Measurements from ENCODE around the gene CLPTM1.
"Not testable (repeated sequence)": the region's sequence is repeated elsewhere in the genome, so short reads cannot be mapped to it uniquely, and the experiment has no call there.

Gene CLPTM1

GRCh38 chr19:44954649-44955504, at the start of gene CLPTM1:
CLPTM1 (plus strand) TSS chr19:44955380; CDS start chr19:44955396, 16 bp downstream.
- peak; percentile 92 for DNase-seq

DNA sequence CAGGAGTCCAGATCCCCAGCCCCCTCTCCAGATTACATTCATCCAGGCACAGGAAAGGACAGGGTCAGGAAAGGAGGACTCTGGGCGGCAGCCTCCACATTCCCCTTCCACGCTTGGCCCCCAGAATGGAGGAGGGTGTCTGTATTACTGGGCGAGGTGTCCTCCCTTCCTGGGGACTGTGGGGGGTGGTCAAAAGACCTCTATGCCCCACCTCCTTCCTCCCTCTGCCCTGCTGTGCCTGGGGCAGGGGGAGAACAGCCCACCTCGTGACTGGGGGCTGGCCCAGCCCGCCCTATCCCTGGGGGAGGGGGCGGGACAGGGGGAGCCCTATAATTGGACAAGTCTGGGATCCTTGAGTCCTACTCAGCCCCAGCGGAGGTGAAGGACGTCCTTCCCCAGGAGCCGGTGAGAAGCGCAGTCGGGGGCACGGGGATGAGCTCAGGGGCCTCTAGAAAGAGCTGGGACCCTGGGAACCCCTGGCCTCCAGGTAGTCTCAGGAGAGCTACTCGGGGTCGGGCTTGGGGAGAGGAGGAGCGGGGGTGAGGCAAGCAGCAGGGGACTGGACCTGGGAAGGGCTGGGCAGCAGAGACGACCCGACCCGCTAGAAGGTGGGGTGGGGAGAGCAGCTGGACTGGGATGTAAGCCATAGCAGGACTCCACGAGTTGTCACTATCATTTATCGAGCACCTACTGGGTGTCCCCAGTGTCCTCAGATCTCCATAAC, 49.6 kb upstream of the CLPTM1 start, which contains the start of gene APOE:
APOE (plus strand) TSS at position 360 of the 724 bp plus-strand sequence. CDS start 829 bp downstream, outside the sequence.
- no peak for DNase-seq

DNA sequence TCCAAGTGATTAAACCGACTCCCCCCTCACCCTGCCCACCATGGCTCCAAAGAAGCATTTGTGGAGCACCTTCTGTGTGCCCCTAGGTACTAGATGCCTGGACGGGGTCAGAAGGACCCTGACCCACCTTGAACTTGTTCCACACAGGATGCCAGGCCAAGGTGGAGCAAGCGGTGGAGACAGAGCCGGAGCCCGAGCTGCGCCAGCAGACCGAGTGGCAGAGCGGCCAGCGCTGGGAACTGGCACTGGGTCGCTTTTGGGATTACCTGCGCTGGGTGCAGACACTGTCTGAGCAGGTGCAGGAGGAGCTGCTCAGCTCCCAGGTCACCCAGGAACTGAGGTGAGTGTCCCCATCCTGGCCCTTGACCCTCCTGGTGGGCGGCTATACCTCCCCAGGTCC, 47.6 kb upstream of the CLPTM1 start:
- no peak for DNase-seq

DNA sequence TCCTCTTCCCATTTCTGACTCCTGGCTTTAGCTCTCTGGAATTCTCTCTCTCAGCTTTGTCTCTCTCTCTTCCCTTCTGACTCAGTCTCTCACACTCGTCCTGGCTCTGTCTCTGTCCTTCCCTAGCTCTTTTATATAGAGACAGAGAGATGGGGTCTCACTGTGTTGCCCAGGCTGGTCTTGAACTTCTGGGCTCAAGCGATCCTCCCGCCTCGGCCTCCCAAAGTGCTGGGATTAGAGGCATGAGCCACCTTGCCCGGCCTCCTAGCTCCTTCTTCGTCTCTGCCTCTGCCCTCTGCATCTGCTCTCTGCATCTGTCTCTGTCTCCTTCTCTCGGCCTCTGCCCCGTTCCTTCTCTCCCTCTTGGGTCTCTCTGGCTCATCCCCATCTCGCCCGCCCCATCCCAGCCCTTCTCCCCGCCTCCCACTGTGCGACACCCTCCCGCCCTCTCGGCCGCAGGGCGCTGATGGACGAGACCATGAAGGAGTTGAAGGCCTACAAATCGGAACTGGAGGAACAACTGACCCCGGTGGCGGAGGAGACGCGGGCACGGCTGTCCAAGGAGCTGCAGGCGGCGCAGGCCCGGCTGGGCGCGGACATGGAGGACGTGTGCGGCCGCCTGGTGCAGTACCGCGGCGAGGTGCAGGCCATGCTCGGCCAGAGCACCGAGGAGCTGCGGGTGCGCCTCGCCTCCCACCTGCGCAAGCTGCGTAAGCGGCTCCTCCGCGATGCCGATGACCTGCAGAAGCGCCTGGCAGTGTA, 46.9 kb upstream of the CLPTM1 start:
- DNase-seq, result no peak

- DNase-seq, result no peak
Observed at GRCh38 chr19:44908836-44909261, 46.3 kb upstream of the CLPTM1 start.

GRCh38 chr19:44909775-44910174, 45.4 kb upstream of the CLPTM1 start:
- no peak for DNase-seq

DNA sequence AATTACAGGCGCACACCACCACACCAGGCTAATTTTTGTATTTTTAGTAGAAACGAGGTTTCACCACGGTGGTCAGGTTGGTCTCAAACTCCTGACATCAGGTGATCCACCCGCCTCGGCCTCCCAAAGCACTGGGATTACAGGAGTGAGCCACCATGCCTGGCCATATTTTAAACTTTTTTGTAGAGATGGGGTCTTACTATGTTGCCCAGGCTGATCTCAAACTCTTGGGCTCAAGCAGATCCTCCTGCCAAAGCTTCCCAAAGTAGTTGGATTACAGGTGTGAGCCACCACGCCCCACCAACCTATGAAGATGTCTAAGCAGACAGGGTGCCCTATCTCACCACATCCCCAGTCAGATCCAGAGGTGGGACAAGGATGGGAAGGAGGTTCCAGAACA, 43.3 kb upstream of the CLPTM1 start:
- not testable (repeated sequence) for DNase-seq

- no peak for DNase-seq
Observed at GRCh38 chr19:44912854-44913253, 42.3 kb upstream of the CLPTM1 start.

GRCh38 chr19:44913512-44914432, 41.4 kb upstream of the CLPTM1 start:
- DNase-seq, result not testable (repeated sequence)

GRCh38 chr19:44914433-44915206, 40.6 kb upstream of the CLPTM1 start, which contains the start of gene APOC1:
APOC1 (plus strand) TSS chr19:44914608; CDS start chr19:44914892, 284 bp downstream.
- DNase-seq, result peak; percentile 56

- DNase-seq, result no peak
Observed at GRCh38 chr19:44924243-44924725, 30.9 kb upstream of the CLPTM1 start.

DNA sequence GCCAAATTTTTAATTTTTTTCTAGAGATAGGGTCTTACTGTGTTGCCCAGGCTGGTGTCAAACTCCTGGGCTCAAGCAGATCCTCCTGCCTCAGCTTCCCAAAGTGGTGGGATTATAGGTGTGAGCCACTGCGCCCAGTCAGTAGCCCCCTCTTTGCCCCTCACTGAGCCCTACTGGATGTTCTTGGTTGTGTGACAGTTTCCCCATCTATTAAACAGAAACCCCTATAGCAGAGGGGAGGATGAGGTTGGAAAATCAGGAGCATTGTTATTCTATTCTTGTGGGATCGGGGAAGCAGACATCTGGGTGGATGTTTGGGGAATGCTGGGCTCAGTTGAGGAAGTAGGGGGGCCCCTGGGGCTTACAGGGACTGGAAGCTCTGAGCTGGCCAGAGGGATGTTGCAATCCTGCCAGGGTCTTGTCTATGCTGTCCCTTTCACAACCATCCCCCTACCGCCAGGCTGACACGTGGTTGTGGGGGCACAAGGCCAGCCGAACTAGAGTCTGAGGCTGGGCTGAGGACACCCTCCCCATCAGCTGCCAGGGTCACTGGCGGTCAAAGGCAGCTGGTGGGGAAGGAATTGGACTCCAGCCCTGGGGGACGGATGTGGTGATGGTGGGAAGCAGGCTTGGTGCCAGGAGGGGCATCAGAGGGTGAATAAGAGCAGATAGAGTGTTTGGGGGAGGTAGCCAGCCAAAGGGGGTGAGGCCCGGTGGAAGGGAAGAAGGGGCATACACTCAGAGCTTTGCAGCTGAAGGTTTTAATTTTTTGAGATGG, 29.9 kb upstream of the CLPTM1 start:
- no peak for DNase-seq

GRCh38 chr19:44926245-44927077, 28.7 kb upstream of the CLPTM1 start:
- DNase-seq, result not testable (repeated sequence)

- no peak for DNase-seq
Observed at GRCh38 chr19:44927746-44928145, 27.4 kb upstream of the CLPTM1 start.

DNA sequence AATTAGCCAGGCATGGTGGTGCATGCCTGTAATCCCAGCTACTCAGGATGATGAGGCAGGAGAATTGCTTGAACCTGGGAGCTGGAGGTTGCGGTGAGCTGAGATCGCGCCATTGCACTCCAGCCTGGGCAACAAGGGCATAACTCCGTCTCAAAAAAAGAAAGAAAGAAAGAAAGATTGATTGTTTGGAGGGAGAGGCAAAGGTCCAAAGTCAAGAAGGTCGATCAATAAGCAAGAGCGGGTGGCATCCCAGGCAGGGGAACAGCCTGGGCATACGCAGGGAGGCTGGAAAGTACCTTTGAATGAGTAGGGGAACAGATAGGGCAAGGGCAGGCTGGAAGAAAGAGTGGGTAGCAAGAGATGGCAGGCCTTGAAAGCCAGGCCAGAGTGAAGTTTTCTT, 25.1 kb upstream of the CLPTM1 start:
- no peak for DNase-seq

GRCh38 chr19:44931541-44931940, 23.6 kb upstream of the CLPTM1 start:
- no peak for DNase-seq

DNA sequence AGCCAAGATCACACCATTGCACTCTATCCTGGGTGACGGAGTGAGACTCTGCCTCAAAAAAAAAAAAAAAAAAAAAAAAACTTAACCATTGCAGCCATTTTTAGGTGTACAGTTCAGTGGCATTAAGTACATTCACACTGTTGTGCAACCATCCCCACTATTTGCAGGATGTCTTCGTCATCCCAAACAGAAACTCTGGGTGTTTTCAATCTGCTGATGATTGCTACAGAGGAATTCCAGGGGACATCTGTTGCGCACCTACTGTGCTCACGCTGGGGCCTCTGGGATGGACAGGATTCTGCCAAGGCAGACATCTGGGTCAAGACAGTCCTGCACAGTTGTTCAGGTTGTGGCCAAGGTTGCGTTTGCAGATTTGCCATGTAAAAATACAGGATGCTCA, 15.5 kb upstream of the CLPTM1 start:
- no peak for DNase-seq

DNA sequence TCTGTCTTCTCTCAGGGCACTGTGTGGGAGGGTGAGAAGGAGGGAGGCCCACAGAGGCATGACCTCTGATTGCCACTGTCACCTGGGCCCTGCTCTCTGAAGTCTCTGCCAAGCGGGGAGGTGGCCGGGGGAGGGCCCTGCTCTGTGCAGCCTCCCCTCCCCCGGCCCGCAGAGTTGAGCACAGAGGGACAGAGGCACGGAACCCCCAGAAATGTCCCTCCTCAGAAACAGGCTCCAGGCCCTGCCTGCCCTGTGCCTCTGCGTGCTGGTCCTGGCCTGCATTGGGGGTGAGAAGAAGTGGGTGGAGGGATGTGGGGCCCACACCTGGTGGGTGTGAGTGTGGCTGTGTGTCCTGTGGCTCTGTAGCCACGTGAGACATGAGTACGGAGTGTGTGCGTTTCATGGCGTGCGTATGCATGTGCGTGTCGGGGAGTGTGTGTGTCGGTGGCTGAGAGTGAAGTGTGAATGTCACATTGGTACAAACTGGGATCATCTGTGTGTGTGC, 13.1 kb upstream of the CLPTM1 start, which contains the start of gene APOC4:
APOC4 (plus strand) TSS at position 171 of the 505 bp plus-strand sequence; CDS start at position 212, 41 bp downstream.
- DNase-seq, result no peak

DNA sequence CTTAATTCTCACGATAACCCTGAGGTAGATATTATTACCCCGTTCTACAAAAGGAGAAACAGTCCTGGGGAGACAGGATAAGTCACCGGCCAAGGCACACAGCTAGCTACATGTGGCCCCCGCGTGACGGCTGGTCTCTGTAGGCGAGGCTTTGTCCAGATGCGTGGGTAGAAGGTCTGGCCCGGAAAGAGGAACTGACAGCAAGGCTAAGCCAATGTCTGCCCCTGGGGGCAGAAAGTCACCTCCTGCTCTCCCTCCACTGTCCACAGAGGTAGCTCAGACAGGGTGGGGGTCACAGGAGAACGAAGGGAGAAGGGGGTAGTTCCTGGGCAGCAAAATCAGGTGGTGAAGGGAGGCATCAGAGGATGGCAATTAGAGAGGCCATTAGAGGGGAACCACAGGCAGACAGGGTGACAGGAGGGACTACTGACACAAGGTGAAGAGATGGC, 11.4 kb upstream of the CLPTM1 start:
- no peak for DNase-seq

All from activated effector memory CD4-positive, alpha-beta T cell treated with Interleukin-2 at 50 U/mL for 16 hours (primary cell).